Amniotic epithelial cell (primary cell): ENCODE results near the gene RXFP4.

Experiments used
- DNase-seq: peaks from one replicate; pipeline ENCODE4 v3.0.0-alpha.2; 2010; ENCODE audit warnings: low read depth

Gene RXFP4

GRCh38 chr1:155961937-155962336, 20.5 kb downstream of the RXFP4 start:
- DNase-seq = peak; percentile 97

- DNase-seq = peak; percentile 46
Observed at GRCh38 chr1:155962599-155963211, 21.3 kb downstream of the RXFP4 start.

GRCh38 chr1:155964193-155964592, 22.8 kb downstream of the RXFP4 start:
- no peak for DNase-seq

GRCh38 chr1:155966135-155966534, 24.7 kb downstream of the RXFP4 start:
- DNase-seq = no peak

- DNase-seq = no peak
Observed at GRCh38 chr1:155966750-155967149, 25.3 kb downstream of the RXFP4 start.

GRCh38 chr1:155967341-155968050, 26.1 kb downstream of the RXFP4 start:
- DNase-seq = peak; percentile 74

GRCh38 chr1:155968051-155968400, 26.6 kb downstream of the RXFP4 start:
- no peak for DNase-seq

- DNase-seq = no peak
Observed at GRCh38 chr1:155968670-155969069, 27.2 kb downstream of the RXFP4 start.

- no peak for DNase-seq
Observed at GRCh38 chr1:155969377-155969791, 27.9 kb downstream of the RXFP4 start.

- peak; percentile 82 for DNase-seq
Observed at GRCh38 chr1:155970531-155971167, 29.2 kb downstream of the RXFP4 start.

GRCh38 chr1:155971910-155972809, 30.7 kb downstream of the RXFP4 start:
- DNase-seq = no peak

- no peak for DNase-seq
Observed at GRCh38 chr1:155973723-155974122, 32.3 kb downstream of the RXFP4 start.

- DNase-seq = no peak
Observed at GRCh38 chr1:155974208-155975115, 33.0 kb downstream of the RXFP4 start.

- no peak for DNase-seq
Observed at GRCh38 chr1:155975375-155976061, 34.1 kb downstream of the RXFP4 start.

- no peak for DNase-seq
Observed at GRCh38 chr1:155976062-155976912, 34.8 kb downstream of the RXFP4 start.

GRCh38 chr1:155976913-155977689, 35.7 kb downstream of the RXFP4 start:
- DNase-seq = no peak

GRCh38 chr1:155977690-155978324, 36.4 kb downstream of the RXFP4 start:
- DNase-seq = no peak

GRCh38 chr1:155978325-155978972, 37.0 kb downstream of the RXFP4 start, which contains the start of gene ARHGEF2:
Gene ARHGEF2, minus strand, starts transcription at chr1:155978547. Its CDS starts 120 bp downstream, at chr1:155978427.
- peak; percentile 63 for DNase-seq
